Right ventricle myocardium inferior (tissue), 1 donor: ENCODE measurements around the gene GABBR2. TPM values are rescaled to one million over a fixed set of nuclear protein-coding genes. Genes with fewer than 3 reads are reported as not detected.

Experiments
- ATAC-seq: fragments of 200-7000 bp; cut with Tn5 transposase; one replicate; pipeline ENCODE4 v1.9.1; 2020; ENCODE audit warnings: mild to moderate bottlenecking, moderate library complexity
- DNase-seq: peaks from one replicate; pipeline ENCODE4 v3.0.0; 2021; ENCODE audit errors: missing footprints
- intact Hi-C: fragments of 100-400 bp; cut with DNase I; formaldehyde crosslinking; loops from one replicate; pipeline ENCODE4 v1.11.0; 2022
- total RNA-seq: library from RNA; stranded (reverse); fragmentation: NEBNext Ultra II Directional; extraction: Animal tissue kit (Norgen Biotek cat#: 25700); gene quantifications from one replicate; pipeline ENCODE4 v1.2.1, GENCODE V29; 2021
- donor health status: DM: no; HTN: yes; CAD: no; lungs with severe emphysema.

The GABBR2 gene
- total RNA-seq, 1 donor from 2014 or later: 0.38 TPM

DNA sequence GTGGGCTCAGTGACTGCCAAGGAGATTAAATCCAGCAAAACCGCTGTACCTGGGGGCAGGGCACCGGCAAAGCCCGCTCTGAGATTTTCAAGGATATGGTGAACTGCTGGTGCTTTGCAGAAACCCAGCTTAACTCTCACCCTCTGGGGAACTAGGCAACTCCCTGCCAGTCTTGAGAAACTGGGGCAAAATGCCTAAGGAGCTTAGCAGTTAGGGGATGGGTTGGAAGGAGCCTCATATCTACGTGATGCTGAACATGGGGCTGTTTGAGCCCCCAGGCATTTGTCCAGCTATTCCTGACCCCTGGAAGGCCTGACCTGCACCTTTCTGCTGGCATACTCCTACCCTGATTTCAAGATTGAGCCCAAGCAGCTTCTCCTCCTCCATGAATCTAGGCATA lies 344.6 kb downstream of the GABBR2 start:
- no peak for DNase-seq
- intact Hi-C loops: no loop called here
- ATAC-seq: no peak

DNA sequence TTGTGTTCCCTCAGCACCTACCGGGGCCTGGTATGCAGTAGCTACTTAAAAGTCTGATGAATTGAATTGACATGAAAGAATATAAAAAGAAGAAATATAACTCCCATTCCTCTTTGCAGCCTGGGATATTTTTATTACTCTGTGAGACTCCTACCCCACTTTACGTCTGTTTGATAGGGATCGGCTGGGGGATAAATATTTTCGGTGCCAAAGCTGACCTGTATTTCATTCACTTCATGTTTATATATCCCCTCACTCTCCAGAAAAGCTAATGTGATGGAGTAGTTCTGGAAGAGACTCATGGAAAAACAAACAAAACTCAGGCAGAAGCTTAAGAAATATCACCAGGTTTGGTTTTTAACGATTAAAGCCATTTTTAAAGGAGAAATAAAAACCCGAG lies 345.1 kb downstream of the GABBR2 start:
- intact Hi-C loops: no loop called here
- no peak for ATAC-seq

DNA sequence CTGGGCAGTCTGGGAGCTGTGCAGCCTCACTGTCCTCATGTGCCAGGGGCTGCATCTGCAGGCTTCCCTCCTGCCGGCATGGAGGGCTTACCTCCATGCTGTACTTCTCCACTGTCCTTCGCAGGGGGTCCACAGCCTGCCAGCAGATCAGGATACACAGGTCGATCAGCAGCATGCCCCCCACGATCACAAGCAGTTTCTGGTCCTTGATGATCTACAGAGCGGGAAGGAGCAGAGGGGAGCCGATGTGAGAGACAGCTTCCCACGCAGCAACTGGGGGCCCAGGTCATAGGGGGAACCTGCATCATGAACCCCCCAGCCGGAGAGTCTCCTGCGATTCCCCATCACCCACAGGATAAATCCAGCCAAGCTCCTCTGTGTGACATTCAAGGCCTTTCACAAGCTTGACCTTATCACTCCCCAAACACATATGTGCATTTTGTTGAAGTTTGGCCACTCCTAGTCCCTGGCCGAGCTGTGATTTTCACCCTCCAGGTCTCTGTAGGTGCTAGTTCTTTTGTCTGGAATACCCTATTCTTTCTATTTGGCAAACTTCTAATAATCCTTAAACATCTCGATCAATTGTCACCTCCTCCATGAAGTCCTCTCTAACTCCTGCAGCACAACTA lies 346.0 kb downstream of the GABBR2 start:
- no peak for ATAC-seq
- no peak for DNase-seq

More for the DNA sequence above, 345.1 kb downstream of the GABBR2 start:
- DNase-seq: no peak

DNA sequence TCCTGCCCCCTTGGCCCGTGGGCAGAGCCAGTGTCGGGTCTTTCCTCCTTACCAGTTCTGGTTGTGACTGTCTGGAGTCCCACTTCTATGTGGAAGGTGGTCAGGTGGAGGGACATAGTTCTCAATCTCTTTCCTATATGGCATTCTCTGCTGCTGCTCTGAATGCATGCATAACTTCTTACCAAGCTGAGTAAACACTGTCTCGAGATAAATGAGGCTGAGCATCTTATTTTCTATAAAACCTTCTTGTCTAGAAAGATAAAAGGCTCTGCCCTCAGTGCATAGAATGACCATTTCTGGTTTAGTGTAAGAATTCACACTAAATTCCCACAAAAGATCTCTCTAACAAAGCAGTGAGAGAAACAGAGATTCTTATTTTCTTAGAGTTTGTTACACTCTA lies 347.1 kb downstream of the GABBR2 start:
- no peak for DNase-seq
- ATAC-seq: no peak
- intact Hi-C loops: no loop called here

More for the DNA sequence above, 346.0 kb downstream of the GABBR2 start:
- intact Hi-C loops: no loop called here

DNA sequence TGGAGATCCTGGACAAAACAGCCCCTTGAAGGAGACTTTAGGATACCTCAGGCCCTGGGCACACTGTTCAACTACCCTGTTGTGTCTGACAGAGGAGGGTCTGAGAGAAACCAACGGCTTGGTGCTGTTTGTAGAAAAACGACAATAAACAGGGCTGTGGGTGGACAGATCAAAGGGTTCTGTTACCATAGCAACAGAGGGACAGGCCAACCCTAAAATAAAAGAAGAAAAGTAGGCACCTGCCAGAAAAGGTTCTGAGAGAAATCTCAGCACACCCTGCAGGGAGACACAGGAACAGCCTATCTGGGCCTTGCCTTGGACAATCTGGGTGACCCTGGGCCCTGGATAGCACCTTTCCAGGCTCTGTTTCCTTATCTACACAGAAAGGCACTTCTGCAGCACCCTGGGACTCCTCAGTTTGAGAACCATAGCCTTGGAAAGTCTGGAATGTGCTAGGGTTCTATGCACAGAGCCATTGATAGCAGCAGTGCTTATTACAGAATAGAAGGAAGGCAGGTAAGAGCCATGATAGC lies 348.5 kb downstream of the GABBR2 start:
- DNase-seq (no peak), ATAC-seq (no peak)
- intact Hi-C loops: no loop called here

DNA sequence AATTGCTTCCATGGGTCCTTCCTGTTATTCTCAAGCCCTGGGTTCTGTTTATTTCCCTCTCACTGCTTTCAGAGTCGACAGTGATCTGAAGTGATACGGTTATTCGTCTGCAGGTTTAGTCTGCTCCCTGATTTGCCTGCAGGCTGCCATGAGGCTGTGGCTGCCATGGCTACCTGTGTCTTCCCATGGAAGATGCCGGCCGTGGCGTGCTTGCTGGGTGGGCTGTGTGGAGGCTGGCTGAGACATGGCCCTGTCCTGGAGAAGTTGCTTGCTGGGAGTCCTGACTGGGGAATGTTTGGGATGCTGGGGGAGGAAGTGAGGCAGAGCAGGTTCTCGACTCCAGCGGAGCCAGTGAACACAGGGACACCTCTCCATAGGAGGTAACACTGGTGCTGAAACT lies 349.2 kb downstream of the GABBR2 start:
- DNase-seq: no peak
- no peak for ATAC-seq
- intact Hi-C loops: no loop called here

DNA sequence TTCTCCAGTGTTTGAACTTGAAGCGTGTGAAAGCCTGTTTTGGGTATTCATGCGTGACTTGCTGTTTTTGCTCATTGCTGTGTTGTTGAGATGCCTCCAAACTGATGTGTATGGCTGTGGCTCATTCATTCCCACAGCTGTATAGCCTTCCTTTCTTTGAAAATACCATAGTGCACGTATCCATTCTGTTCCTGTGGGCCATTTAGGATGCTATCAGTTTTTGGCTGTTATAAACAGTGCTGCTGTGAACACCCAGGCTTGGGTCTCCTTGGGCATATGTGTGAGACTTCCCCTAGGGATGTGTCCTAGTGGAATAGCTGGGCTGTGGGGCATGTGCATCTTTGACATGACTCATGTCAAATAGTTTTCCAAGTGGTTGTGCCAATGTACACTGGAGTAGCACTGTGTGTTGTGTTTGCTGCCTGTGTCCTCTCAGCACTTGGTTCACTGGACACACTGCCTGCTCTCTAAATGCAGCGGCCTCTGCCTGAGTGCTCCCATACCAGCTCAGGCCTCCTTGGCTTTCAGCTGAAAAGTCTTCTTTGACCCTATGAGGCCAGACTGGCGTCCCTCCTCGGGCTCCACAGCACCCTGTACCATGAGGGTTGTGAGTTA lies 350.7 kb downstream of the GABBR2 start:
- DNase-seq (no peak), ATAC-seq (no peak)
- intact Hi-C loops: no loop called here

DNA sequence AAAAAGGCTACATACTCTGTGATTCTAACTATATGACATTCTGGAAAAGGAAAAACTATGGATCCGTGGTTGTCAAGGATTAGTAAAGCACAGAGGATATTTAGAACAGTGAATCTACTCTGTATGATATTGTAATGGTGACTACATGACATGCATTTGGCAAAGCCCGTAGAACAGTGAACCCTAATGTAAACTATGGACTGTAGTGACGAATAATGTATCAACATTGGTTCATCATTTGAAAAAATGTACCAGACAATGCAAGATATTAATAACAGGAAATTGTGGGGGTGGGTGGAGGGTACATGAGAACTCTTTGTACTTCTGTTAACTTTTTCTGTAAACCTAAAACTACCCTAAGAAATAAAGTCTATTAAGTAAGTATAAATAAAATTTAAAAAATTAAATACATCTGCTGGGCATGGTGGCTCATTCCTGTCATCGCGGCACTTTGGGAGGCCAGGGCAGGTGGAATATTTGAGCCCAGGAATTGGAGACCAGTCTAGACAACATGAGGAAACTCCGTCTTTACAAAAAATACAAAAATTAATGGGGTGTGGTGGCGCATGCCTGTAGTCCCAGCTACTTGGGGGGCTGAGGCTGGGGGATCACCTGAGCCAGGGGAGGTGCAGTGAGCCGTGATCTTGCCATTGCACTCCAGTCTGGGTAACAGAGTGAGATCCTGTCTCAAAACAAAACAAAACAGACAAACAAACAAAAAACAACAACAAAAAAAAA lies 351.6 kb downstream of the GABBR2 start:
- intact Hi-C loops: no loop called here
- DNase-seq: no peak
- no peak for ATAC-seq

DNA sequence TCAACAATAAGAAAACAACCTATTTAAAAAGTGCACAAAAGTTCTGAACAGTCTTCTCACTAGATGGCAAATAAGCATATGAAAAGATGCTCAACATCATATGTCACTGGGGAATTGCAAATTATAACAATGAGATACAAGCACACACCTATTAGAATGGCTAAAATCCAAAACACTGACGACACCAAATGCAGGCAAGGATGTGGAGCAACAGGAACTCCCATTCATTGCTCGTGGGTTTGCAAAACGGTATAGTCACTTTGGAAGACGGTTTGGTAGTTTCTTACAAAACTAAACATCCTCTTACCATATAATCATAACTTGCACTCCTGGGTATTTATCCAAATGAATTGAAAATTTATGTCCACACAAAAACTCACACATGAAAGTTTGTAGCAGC lies 352.4 kb downstream of the GABBR2 start:
- ATAC-seq (no peak), DNase-seq (no peak)
- intact Hi-C loops: no loop called here

DNA sequence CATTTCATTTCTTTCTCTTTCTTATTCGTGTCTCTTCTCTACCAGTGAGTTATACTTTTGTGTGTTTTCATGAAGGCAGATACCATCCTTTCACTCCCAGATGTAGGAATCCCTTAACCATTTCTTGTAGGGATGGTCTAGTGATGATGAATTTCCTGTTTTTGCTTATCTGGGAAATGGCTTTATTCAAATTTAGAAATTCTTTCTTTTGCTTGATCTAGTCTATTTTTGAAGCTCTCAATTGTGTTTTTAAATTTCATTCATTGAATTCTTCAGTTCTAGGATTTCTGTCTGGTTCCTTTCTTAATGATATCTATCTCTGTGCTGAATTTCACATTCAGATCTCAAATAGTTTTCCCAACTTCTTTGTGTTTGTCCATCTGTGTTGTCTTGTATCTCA lies 357.4 kb downstream of the GABBR2 start:
- no peak for DNase-seq
- intact Hi-C loops: no loop called here
- ATAC-seq: no peak

DNA sequence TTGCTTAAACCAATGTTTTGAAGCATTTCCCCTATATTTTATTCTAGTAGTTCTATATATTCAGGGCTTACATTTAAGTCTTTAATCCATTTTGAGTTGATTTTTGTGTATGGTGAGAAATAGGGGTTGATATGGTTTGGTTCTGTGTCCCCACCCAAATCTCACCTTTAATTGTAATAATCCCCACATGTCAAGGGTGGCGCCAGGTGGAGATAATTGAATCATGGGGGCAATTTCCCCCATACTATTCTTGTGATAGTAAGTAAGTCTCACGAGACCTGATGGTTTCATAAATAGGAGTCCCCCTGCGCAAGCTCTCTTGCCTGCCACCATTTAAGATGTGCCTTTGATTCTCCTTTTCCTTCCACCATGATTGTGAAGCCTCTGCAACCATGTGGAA lies 361.1 kb downstream of the GABBR2 start:
- DNase-seq: no peak
- no peak for ATAC-seq
- intact Hi-C loops: no loop called here

DNA sequence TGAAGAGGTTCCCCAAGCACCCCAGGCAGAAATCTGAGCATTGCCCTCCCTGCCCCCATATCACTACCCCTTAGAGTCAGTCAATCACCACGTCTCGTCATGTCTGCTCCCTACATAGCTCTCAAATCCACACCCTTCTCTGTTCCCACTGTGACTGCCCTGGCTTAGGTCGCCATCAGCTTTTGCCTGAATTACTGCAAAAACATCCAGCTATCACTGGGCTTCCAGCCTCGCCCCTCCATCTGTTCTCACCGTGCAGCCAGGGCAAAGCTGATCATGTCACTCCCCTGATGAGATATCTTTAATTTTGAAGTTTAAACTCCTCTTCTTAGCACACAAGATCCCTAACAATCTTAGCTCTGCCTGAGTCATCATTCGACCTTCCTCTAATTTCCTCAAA lies 363.7 kb downstream of the GABBR2 start:
- ATAC-seq (no peak), DNase-seq (no peak)
- intact Hi-C loops: no loop called here

DNA sequence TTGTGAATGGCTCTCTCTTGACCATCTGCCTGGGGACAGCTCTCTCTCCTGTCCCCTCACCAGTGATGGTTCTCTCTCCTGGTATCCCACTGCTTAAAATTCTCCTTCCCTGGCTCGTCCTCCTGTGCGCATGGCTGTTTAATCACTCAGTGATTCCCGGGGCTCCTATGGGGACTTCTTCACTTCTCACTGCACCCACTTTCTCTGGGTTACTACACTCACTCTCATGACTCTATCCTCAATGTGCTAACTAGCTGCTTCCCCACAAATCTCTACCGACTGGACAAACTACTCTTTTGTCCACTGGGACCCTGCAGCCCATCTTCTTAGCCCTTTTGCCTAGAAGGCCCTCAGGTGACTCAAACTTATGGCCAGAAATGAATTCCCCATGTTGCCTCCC lies 364.2 kb downstream of the GABBR2 start:
- ATAC-seq: no peak
- DNase-seq: no peak
- intact Hi-C loops: no loop called here

DNA sequence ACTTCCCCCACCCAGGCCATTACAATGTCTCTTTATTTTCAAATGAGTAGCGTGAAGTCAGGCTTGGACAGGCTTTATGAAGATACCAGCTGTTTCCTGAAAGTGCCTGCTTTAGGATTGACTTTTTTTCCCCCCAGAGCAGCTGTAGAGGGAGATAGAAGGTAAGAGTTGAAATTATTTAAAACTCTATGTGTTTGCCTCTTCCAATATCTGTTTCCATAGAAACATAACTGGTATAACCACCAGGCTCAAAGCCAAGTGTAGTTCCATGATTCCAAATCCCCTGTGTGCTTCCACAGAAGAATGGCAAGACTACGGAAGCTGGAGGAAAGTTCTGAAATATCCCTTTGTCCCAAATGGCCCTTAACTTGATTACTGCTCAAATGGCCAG lies 365.9 kb downstream of the GABBR2 start:
- DNase-seq: no peak
- no peak for ATAC-seq
- intact Hi-C loops: no loop called here

DNA sequence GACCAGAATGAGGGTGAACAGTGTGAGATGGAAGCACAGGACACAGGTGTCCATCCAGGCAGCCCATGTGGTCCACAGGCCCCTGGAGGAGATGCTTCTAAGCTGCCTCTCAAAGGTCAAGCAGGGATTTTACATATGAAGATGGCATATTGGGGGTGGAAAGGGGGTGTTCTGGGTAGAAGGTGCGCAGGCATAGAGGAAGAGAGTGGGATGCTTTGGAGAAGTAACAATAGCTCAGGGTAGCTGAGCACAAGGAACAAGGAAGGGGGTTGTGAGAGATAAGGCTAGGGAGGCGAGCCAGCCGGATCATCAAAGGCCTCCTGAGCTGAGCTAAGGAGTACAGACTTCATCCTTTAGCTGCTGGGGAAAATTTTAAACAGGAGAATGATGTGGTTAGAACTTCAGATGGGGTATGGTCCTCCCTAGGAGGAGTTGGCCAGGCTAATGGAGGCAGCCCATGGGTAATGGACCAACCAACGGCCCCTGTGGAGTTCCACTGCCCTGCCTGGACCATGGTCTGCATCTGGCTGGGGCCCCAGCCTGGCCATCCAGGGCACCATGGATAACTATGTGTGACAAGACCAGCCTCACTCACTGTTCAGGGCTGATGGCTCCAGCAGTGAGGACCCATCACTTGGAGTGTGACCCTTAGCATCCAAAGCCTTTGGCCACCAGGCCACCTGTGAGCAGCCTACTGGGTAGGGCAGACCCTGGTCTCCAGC lies 366.5 kb downstream of the GABBR2 start:
- ATAC-seq: no peak
- intact Hi-C loops: no loop called here
- DNase-seq: no peak

DNA sequence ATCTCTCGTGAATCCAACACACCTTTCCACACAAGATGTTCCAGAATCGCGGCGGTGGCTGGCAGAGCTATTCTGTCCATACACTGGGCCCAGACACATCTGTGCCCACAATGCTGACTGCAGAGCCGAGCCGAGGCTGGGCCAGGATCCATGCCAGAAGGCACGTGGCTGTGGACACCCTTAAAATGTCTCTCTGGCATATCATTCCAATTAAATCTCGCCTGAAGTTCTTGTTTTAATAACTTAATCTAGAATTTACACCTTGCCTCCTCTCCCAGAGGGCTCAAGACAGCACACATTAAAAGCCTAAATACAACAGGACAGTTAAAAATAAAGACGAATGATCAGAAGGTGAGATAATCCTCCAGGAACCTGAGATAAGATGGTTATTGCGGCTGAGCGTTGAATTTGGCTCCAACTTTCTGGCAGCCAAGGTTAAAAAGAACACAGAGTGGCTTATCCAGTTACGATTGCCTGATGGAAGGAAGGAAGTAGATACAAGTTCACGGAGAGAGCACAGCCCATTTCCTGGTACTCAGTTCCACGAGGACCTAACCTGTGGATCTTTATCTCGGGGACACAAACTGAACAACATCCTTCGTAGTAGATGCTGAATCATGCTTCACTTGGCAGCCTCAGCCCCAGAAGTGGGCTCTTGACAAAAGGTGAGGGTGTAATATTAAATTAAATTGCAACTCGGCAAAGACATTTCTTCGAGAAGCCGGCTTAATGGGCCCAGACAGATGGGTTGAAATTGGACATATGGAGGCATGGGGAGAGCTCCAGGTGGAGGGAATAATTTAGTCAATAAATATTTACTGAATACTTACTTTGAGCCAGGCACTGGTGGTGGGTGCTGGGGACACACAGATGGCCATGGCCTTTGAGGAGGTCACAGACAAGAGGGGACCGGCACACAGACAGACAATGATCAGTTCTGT lies 367.3 kb downstream of the GABBR2 start:
- intact Hi-C loops: no loop called here
- DNase-seq (no peak), ATAC-seq (no peak)

DNA sequence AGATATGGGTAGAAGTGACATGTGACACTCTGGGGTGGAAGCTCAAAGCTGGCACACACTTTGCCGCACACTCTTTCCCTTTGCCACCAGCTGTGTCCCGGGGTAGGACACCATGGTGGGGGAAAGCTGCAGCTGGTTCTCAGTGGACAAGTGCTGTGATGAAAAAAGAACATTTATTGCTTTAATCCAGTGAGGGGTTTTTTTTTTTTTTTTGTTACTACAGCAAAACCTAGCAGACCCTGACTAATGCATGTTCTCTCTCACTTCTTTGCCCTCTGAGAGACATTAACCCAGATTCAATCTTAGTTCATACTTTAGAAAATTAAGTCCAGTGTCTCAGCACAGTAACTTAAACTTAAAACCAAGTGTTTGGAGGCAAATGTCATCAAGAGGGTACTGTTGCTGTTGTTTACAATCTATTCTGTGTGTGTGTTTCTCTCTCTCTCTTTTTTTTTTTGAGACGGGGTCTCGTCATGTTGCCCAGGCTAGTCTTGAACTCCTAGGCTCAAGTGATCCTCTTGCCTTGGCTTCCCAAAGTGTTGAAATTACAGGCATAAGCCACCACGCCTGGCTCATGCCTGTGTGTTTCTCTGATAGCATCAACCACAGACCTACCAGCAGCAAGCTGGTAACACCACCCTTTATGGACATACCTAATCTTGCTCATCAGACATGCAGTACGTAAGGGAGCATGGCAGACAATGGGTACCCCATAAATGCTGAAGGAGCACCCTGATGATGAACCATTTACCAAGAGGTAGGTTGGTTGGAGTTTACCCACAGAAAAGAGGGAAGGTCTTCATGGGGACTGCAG lies 368.5 kb downstream of the GABBR2 start:
- DNase-seq: no peak
- intact Hi-C loops: no loop called here
- ATAC-seq: no peak

DNA sequence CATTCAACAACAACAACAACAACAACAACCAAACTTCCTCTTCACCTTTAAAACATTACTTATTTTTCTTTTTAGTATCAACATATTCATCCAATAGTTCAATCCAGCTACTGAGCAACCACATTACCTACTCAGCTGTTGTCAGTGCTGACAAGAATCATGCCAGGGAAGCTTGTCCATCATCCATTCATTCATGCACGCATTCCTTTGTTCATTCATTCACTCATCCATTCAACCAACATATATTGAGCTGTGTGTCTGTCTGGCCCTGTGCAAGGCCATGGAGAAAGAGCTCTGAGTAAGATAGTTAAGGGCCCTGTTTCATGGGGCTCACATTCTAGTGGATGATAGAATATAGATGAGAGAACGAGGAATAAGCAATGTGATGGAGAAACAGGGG lies 373.1 kb downstream of the GABBR2 start:
- ATAC-seq: no peak
- DNase-seq: no peak
- intact Hi-C loops: no loop called here
